ENCODE measurements around the gene L3MBTL4.

Gene L3MBTL4

GRCh38 chr18:5958822-5959221 is 455.9 kb downstream of the L3MBTL4 start:
- no peak for DNase-seq (ENCODE audit: low spot score)

GRCh38 chr18:5955861-5956260 is 458.9 kb downstream of the L3MBTL4 start:
- no peak for DNase-seq (ENCODE audit: low spot score)

GRCh38 chr18:5951515-5952091 is 463.1 kb downstream of the L3MBTL4 start:
- DNase-seq (ENCODE audit: low spot score) = no peak

- no peak for DNase-seq (ENCODE audit: low spot score)
Observed at GRCh38 chr18:5948781-5949180, 465.9 kb downstream of the L3MBTL4 start.

GRCh38 chr18:5948237-5948636 is 466.5 kb downstream of the L3MBTL4 start:
- no peak for DNase-seq (ENCODE audit: low spot score)

GRCh38 chr18:5944448-5944847 is 470.3 kb downstream of the L3MBTL4 start:
- DNase-seq (ENCODE audit: low spot score) = no peak

GRCh38 chr18:5943514-5943913 is 471.2 kb downstream of the L3MBTL4 start:
- DNase-seq (ENCODE audit: low spot score) = no peak

GRCh38 chr18:5942591-5942990 is 472.1 kb downstream of the L3MBTL4 start:
- no peak for DNase-seq (ENCODE audit: low spot score)

- no peak for DNase-seq (ENCODE audit: low spot score)
Observed at GRCh38 chr18:5941890-5942289, 472.8 kb downstream of the L3MBTL4 start.

GRCh38 chr18:5939801-5940667 is 474.7 kb downstream of the L3MBTL4 start:
- DNase-seq (ENCODE audit: low spot score) = no peak

GRCh38 chr18:5937795-5938194 is 476.9 kb downstream of the L3MBTL4 start:
- DNase-seq (ENCODE audit: low spot score) = no peak

GRCh38 chr18:5937121-5937520 is 477.6 kb downstream of the L3MBTL4 start:
- DNase-seq (ENCODE audit: low spot score) = no peak

GRCh38 chr18:5930789-5931188 is 483.9 kb downstream of the L3MBTL4 start:
- no peak for DNase-seq (ENCODE audit: low spot score)

- DNase-seq (ENCODE audit: low spot score) = no peak
Observed at GRCh38 chr18:5918205-5918858, 496.4 kb downstream of the L3MBTL4 start.

- DNase-seq (ENCODE audit: low spot score) = no peak
Observed at GRCh38 chr18:5914951-5915350, 499.8 kb downstream of the L3MBTL4 start.

- no peak for DNase-seq (ENCODE audit: low spot score)
Observed at GRCh38 chr18:5914016-5914415, 500.7 kb downstream of the L3MBTL4 start.

- DNase-seq (ENCODE audit: low spot score) = no peak
Observed at GRCh38 chr18:5912566-5912965, 502.1 kb downstream of the L3MBTL4 start.

- no peak for DNase-seq (ENCODE audit: low spot score)
Observed at GRCh38 chr18:5909125-5909524, 505.6 kb downstream of the L3MBTL4 start.

Measured in left forelimb (tissue), 1 donor.